Mesenchymal stem cell (in vitro differentiated cells and primary cell): ENCODE data around the gene WDR4.
"Not testable (repeated sequence)": the region's sequence is repeated elsewhere in the genome, so short reads cannot be mapped to it uniquely, and the experiment has no call there.

ENCODE experiments used
- DNase-seq: peaks from one replicate; pipeline ENCODE4 v3.0.0-alpha.2; 2013
- H2AFZ ChIP-seq: one replicate; pipeline ENCODE4 v1.6.1; 2013; ENCODE audit warnings: low read depth, mild to moderate bottlenecking, control low read depth, inconsistent platforms, low read length, moderate library complexity
- H2AK5ac ChIP-seq: 2 replicates; pipeline ENCODE4 v1.6.1; 2013; ENCODE audit warnings: low read length, moderate library complexity, mild to moderate bottlenecking, inconsistent platforms; ENCODE audit not compliant: severe bottlenecking
- H2BK120ac ChIP-seq: one replicate; pipeline ENCODE4 v1.6.1; 2013; ENCODE audit warnings: low read depth, mild to moderate bottlenecking, inconsistent platforms, low read length, moderate library complexity
- H2BK12ac ChIP-seq, 2 experiments: one replicate each; pipeline ENCODE4 v1.6.1; 2013; ENCODE audit warnings: inconsistent platforms in 2 of 2, low read length in 2 of 2, mild to moderate bottlenecking in 2 of 2, moderate library complexity in 2 of 2, control low read depth in 1 of 2
- H2BK15ac ChIP-seq: one replicate; pipeline ENCODE4 v1.6.1; 2013; ENCODE audit warnings: mild to moderate bottlenecking, low read depth, inconsistent platforms; ENCODE audit not compliant: poor library complexity, severe bottlenecking
- H2BK5ac ChIP-seq: 2 replicates; pipeline ENCODE4 v1.6.1; 2013; ENCODE audit warnings: low read depth, mild to moderate bottlenecking, low read length, control low read depth, inconsistent platforms; ENCODE audit not compliant: poor library complexity, severe bottlenecking
- H3K14ac ChIP-seq, 2 experiments: one replicate each; pipeline ENCODE4 v1.6.1; 2013; ENCODE audit warnings: inconsistent platforms in 2 of 2, low read length in 2 of 2, control low read depth in 1 of 2, mild to moderate bottlenecking in 1 of 2, moderate library complexity in 1 of 2
- H3K18ac ChIP-seq, 2 experiments: one replicate each; pipeline ENCODE4 v1.6.1; 2013; ENCODE audit warnings: inconsistent platforms in 2 of 2, low read length in 2 of 2, control low read depth in 1 of 2, low read depth in 1 of 2, mild to moderate bottlenecking in 1 of 2
- H3K23ac ChIP-seq, 2 experiments: one replicate each; pipeline ENCODE4 v1.6.1; 2013; ENCODE audit warnings: inconsistent platforms in 2 of 2, low read length in 2 of 2, mild to moderate bottlenecking in 2 of 2, moderate library complexity in 2 of 2, control low read depth in 1 of 2
- H3K27ac ChIP-seq: 2 replicates; pipeline ENCODE4 v1.5.1; 2013; ENCODE audit warnings: mild to moderate bottlenecking, moderate library complexity, low read length, control low read depth, inconsistent platforms; ENCODE audit not compliant: poor library complexity, severe bottlenecking
- H3K27me3 ChIP-seq, 2 experiments: 2 replicates each; pipeline versions ENCODE4 v1.6.1 to v1.7.0; 2013; ENCODE audit warnings: low read length in 2 of 2, mild to moderate bottlenecking in 2 of 2, moderate library complexity in 2 of 2, control low read depth in 1 of 2, inconsistent platforms in 1 of 2; ENCODE audit not compliant: control insufficient read depth in 1 of 2, insufficient read depth in 1 of 2
- H3K36me3 ChIP-seq, 2 experiments: 2 replicates each; pipeline versions ENCODE4 v1.6.1 to v1.7.0; 2013; ENCODE audit warnings: low read length in 2 of 2, control low read depth in 1 of 2, inconsistent platforms in 1 of 2, low read depth in 1 of 2, mild to moderate bottlenecking in 1 of 2; ENCODE audit not compliant: insufficient read depth in 2 of 2, control insufficient read depth in 1 of 2
- H3K4ac ChIP-seq, 2 experiments: one replicate each; pipeline ENCODE4 v1.6.1; 2013; ENCODE audit warnings: inconsistent platforms in 2 of 2, low read length in 2 of 2, mild to moderate bottlenecking in 2 of 2, moderate library complexity in 2 of 2, control low read depth in 1 of 2, low read depth in 1 of 2
- H3K4me1 ChIP-seq: 2 replicates; pipeline ENCODE4 v1.6.1; 2013; ENCODE audit warnings: low read depth, low read length, control low read depth; ENCODE audit not compliant: control insufficient read depth, insufficient read depth
- H3K4me2 ChIP-seq: 2 replicates; pipeline ENCODE4 v1.6.1; 2013; ENCODE audit warnings: low read length, mild to moderate bottlenecking, inconsistent platforms; ENCODE audit not compliant: poor library complexity, severe bottlenecking
- H3K4me3 ChIP-seq, 2 experiments: 2 replicates each; pipeline versions ENCODE4 v1.5.1 to v1.7.0; 2013; ENCODE audit warnings: low read length in 2 of 2, mild to moderate bottlenecking in 2 of 2, control low read depth in 1 of 2, low read depth in 1 of 2; ENCODE audit not compliant: insufficient read depth in 1 of 2
- H3K79me1 ChIP-seq: replicated peaks from 2 replicates; pipeline ENCODE4 v1.6.1; 2013; ENCODE audit warnings: mild to moderate bottlenecking, control low read depth, low read length, inconsistent platforms; ENCODE audit not compliant: poor library complexity, severe bottlenecking
- H3K9ac ChIP-seq: 2 replicates; pipeline ENCODE4 v1.7.0; 2013; ENCODE audit warnings: mild to moderate bottlenecking, low read length, moderate library complexity
- H3K9me3 ChIP-seq: 2 replicates; pipeline ENCODE4 v1.7.0; 2013; ENCODE audit warnings: mild to moderate bottlenecking, low read length; ENCODE audit not compliant: control insufficient read depth
- H4K8ac ChIP-seq: one replicate; pipeline ENCODE4 v1.6.1; 2013; ENCODE audit warnings: inconsistent platforms, mild to moderate bottlenecking, low read length, moderate library complexity
- H4K91ac ChIP-seq: one replicate; pipeline ENCODE4 v1.6.1; 2013; ENCODE audit warnings: mild to moderate bottlenecking, low read length, inconsistent platforms
- WGBS: methylation state at CpG from one replicate; pipeline ENCODE4 v1.1.7; 2013; ENCODE audit warnings: mixed read lengths; 5-methylcytosine and 5-hydroxymethylcytosine counted together

Gene WDR4

GRCh38 chr21:42801616-42802015 is 77.7 kb downstream of the WDR4 start:
- H3K4me3 ChIP-seq, H3K9me3 ChIP-seq, H3K27ac ChIP-seq, H4K91ac ChIP-seq, H2BK120ac ChIP-seq, H2BK5ac ChIP-seq, H2BK12ac ChIP-seq, H2AK5ac ChIP-seq, H3K4me2 ChIP-seq, H3K23ac ChIP-seq, H3K4me1 ChIP-seq, H2AFZ ChIP-seq, H3K4ac ChIP-seq, H2BK15ac ChIP-seq, H3K9ac ChIP-seq, H3K36me3 ChIP-seq, H4K8ac ChIP-seq, H3K18ac ChIP-seq, H3K79me1 ChIP-seq, H3K14ac ChIP-seq: not testable (repeated sequence)
- DNase-seq: peak; percentile 10
- peaks cover 20 to 29% of the 10 kb centered on the region in 2 experiments for H3K27me3 ChIP-seq
- 49% methylated on average over 6 of the region's 6 CpGs for WGBS

GRCh38 chr21:42799948-42800347 is 79.4 kb downstream of the WDR4 start:
- H3K27ac ChIP-seq: no peak overlapping the region
- H3K9ac ChIP-seq: no peak overlapping the region
- no peak overlapping the region for H2AK5ac ChIP-seq
- H4K8ac ChIP-seq: no peak overlapping the region
- DNase-seq: no peak
- H3K9me3 ChIP-seq: no peaks in the 10 kb centered on the region
- H2BK5ac ChIP-seq: no peak overlapping the region
- WGBS: over 99% methylated on average over 5 of the region's 5 CpGs
- H2AFZ ChIP-seq: no peak overlapping the region
- H3K4ac ChIP-seq: no peak overlapping the region
- H3K36me3 ChIP-seq: no peaks in the 10 kb centered on the region
- no peaks in the 10 kb centered on the region for H3K79me1 ChIP-seq
- H3K4me1 ChIP-seq: no peaks in the 10 kb centered on the region
- no peak overlapping the region for H4K91ac ChIP-seq
- no peak overlapping the region for H3K4me3 ChIP-seq
- no peak overlapping the region for H3K18ac ChIP-seq
- no peak overlapping the region for H3K14ac ChIP-seq
- no peak overlapping the region for H2BK120ac ChIP-seq
- no peak overlapping the region for H2BK15ac ChIP-seq
- H3K27me3 ChIP-seq: peaks cover 17 to 30% of the 10 kb centered on the region in 2 experiments
- H2BK12ac ChIP-seq: no peak overlapping the region
- no peak overlapping the region for H3K4me2 ChIP-seq
- H3K23ac ChIP-seq: no peak overlapping the region

- Histone ChIP-seq H3K4me1 (peaks cover 2% of the 10 kb centered on the region), H4K8ac (no peak overlapping the region), H3K23ac (no peak overlapping the region), H3K9me3 (no peaks in the 10 kb centered on the region), H3K36me3 (no peaks in the 10 kb centered on the region), H4K91ac (no peak overlapping the region), H3K4me3 (no peak overlapping the region), H3K27ac (no peak overlapping the region), H3K79me1 (no peaks in the 10 kb centered on the region), H2AK5ac (no peak overlapping the region), H2BK15ac (no peak overlapping the region), H3K27me3 (peaks cover 19 to 34% of the 10 kb centered on the region in 2 experiments), H3K14ac (no peak overlapping the region), H3K4ac (no peak overlapping the region), H3K9ac (no peak overlapping the region), H3K18ac (no peak overlapping the region), H2BK5ac (no peak overlapping the region), H2AFZ (no peak overlapping the region), H2BK120ac (no peak overlapping the region), H3K4me2 (no peak overlapping the region), H2BK12ac (no peak overlapping the region)
- no peak for DNase-seq
- WGBS: 86% methylated on average over 8 of the region's 9 CpGs
Measured at GRCh38 chr21:42799516-42799915, 79.8 kb downstream of the WDR4 start.
